ENCODE data around the gene MBNL3. TPM values are rescaled to one million over a fixed set of nuclear protein-coding genes. Genes with fewer than 3 reads are reported as not detected.

The MBNL3 gene
- total RNA-seq, 1 donor from 2014 or later: 3.1 TPM

DNA sequence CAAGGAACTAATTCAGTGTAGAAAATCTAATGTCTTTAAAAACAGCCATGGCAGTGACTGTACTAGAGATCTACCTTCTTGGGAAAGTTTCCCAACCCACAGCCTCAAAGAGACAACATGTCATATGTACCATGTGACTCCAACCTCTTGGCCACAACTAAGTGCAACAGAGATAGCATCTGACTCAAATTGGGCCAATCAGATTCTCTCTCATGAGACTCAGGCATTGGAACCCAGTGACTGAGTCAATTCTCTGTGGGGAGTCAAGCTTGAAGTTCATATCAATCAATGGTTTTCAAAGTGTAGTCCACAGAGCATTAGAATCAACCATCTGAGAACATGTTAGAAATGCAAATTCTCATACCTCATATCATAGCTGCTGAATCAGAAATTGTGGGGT, 123.3 kb downstream of the MBNL3 start:
- TF ChIP-seq, protein P1, sequence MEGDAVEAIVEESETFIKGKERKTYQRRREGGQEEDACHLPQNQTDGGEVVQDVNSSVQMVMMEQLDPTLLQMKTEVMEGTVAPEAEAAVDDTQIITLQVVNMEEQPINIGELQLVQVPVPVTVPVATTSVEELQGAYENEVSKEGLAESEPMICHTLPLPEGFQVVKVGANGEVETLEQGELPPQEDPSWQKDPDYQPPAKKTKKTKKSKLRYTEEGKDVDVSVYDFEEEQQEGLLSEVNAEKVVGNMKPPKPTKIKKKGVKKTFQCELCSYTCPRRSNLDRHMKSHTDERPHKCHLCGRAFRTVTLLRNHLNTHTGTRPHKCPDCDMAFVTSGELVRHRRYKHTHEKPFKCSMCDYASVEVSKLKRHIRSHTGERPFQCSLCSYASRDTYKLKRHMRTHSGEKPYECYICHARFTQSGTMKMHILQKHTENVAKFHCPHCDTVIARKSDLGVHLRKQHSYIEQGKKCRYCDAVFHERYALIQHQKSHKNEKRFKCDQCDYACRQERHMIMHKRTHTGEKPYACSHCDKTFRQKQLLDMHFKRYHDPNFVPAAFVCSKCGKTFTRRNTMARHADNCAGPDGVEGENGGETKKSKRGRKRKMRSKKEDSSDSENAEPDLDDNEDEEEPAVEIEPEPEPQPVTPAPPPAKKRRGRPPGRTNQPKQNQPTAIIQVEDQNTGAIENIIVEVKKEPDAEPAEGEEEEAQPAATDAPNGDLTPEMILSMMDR (IDR thresholded peaks at IDR 0.05): no peak
- no peaks in the 10 kb centered on the region for H3K4me1 ChIP-seq
- H3K27me3 ChIP-seq: no peaks in the 10 kb centered on the region
- H3K27ac ChIP-seq: no peak overlapping the region
- no peak overlapping the region for H3K4me3 ChIP-seq
- no peaks in the 10 kb centered on the region for H3K36me3 ChIP-seq
- intact Hi-C loops (cut with DNase I): no loop called here
- H3K9me3 ChIP-seq: no peaks in the 10 kb centered on the region
- no peak for DNase-seq (ENCODE audit: low spot score in 2 of 2)

DNA sequence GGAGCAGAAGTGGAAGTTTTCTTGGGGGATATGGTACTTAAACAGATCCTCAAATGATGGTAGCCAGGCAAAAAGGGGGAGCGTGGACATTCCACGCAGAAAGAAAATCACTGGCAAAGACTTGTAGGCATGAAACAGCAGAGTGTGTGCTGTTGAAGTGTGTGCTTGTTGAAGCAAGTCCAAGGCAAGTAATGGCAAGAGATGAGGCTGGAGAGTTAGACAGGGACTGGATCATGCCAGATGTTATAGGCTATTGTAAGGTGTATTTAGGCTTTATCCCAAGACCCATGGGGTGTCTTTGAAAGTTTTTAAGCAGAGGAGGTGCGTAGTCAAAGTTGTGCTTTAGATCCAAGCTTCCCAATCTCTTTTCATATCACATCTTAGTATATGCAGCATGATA, 124.5 kb downstream of the MBNL3 start:
- H3K27ac ChIP-seq: no peak overlapping the region
- DNase-seq (ENCODE audit: low spot score in 2 of 2): no peak
- H3K9me3 ChIP-seq: no peaks in the 10 kb centered on the region
- intact Hi-C loops (cut with DNase I): no loop called here
- no peak overlapping the region for H3K4me3 ChIP-seq
- no peaks in the 10 kb centered on the region for H3K4me1 ChIP-seq
- no peaks in the 10 kb centered on the region for H3K27me3 ChIP-seq
- TF ChIP-seq, protein P1 (IDR thresholded peaks at IDR 0.05): no peak
- H3K36me3 ChIP-seq: no peaks in the 10 kb centered on the region

DNA sequence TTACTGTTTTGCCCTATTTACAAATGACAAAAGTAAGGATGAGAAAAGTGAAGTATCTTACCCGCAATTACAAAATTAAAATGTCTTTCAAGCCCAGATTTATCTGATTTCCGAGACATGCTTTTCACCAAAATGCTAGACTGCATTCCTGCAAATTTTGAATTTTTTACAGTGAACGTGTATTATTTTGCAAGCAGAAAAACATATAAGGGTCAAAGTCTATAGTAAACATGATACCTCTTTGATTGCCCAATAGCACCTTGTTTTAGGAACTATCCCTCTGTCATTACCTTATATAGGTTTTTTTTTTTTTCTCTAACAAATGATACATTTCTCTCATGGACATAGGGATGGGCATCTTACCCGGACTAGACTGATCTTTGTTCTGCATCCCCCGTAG, 135.4 kb downstream of the MBNL3 start:
- intact Hi-C loops (cut with DNase I): no loop called here
- Histone ChIP-seq H3K27me3 (no peaks in the 10 kb centered on the region), H3K27ac (no peak overlapping the region), H3K4me3 (no peak overlapping the region), H3K9me3 (no peaks in the 10 kb centered on the region), H3K36me3 (no peaks in the 10 kb centered on the region), H3K4me1 (no peaks in the 10 kb centered on the region)
- DNase-seq (ENCODE audit: low spot score in 2 of 2): no peak
- TF ChIP-seq, protein P1 (IDR thresholded peaks at IDR 0.05): no peak

DNA sequence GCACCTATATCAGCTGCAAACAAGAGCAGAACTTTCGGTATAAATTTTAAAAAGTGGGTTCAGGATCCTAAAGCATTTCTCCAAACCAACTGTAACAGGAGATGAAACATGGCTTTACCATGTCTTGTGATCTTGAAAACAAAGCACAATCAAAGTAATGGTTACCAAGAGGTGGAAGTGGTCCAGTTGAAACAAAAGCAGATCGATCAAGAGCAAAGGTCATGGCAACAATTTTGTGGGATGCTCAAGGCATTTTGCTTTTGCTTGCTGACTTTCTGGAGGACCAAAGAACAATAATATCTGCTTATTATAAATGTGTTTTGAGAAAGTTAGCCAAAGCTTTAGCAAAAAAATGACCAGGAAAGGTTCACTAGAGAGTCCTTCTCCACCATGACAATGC, 152.7 kb downstream of the MBNL3 start:
- intact Hi-C loops (cut with DNase I): no loop called here
- no peak overlapping the region for H3K27ac ChIP-seq
- no peak for DNase-seq (ENCODE audit: low spot score in 2 of 2)
- H3K9me3 ChIP-seq: no peaks in the 10 kb centered on the region
- no peaks in the 10 kb centered on the region for H3K27me3 ChIP-seq
- H3K4me3 ChIP-seq: no peak overlapping the region
- H3K4me1 ChIP-seq: no peaks in the 10 kb centered on the region
- TF ChIP-seq, protein P1 (IDR thresholded peaks at IDR 0.05): no peak
- H3K36me3 ChIP-seq: no peaks in the 10 kb centered on the region

DNA sequence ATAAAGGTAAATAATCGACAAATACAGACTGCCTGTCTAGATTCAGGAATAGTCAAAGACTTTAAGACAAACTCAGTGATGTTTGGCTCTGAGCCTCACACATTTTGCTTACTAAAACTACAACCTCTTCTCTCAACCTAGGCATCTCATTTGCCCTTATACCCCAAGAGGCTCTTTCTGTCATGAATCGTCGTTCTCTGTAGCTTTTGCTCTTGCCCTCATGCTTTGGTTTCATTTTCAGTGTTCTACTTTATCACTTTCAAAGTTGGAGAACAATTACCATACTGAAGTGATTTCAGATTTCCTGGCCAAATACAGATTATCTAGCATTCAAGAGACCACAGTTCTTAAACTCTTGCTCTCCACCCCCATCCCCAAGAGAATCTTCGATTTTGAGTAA, 155.5 kb downstream of the MBNL3 start:
- no peaks in the 10 kb centered on the region for H3K9me3 ChIP-seq
- H3K36me3 ChIP-seq: no peaks in the 10 kb centered on the region
- no peak for DNase-seq (ENCODE audit: low spot score in 2 of 2)
- no peaks in the 10 kb centered on the region for H3K27me3 ChIP-seq
- no peak overlapping the region for H3K27ac ChIP-seq
- no peaks in the 10 kb centered on the region for H3K4me1 ChIP-seq
- TF ChIP-seq, protein P1 (IDR thresholded peaks at IDR 0.05): no peak
- intact Hi-C loops (cut with DNase I): no loop called here
- no peak overlapping the region for H3K4me3 ChIP-seq

DNA sequence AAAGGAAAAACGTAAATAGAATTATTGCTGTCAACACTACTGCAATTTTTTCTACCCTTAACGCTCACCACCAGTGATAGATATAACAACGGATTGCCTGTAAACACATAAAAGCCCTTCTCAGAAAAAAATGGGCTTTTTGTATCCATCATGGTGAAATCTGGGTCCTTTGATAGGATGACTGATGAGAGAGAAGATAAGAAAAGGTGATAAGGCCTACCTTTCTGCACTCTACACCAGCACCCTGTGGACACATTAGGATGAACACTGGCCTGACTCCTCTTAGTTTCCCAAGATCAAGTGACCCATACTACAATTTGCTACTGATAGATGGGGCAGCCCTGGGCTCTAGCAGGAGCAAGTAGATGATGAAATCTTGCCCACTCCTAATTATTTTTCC, 157.3 kb downstream of the MBNL3 start:
- TF ChIP-seq, protein P1 (IDR thresholded peaks at IDR 0.05): no peak
- Histone ChIP-seq H3K27ac (no peak overlapping the region), H3K36me3 (no peaks in the 10 kb centered on the region), H3K9me3 (peaks cover 0 to 7% of the 10 kb centered on the region in 2 donors), H3K4me3 (no peak overlapping the region), H3K27me3 (no peaks in the 10 kb centered on the region), H3K4me1 (no peaks in the 10 kb centered on the region)
- DNase-seq (ENCODE audit: low spot score in 2 of 2): no peak
- intact Hi-C loops (cut with DNase I): no loop called here
